Adrenal gland (tissue), 19 donors: ENCODE data around the gene BHLHE23. TPM values are rescaled to one million over a fixed set of nuclear protein-coding genes. Genes with fewer than 3 reads are reported as not detected.

Source experiments
- DNase-seq, 7 donors: peaks; one replicate each; pipeline ENCODE4 v3.0.0-alpha.2; 2019 to 2020
- H3K27ac ChIP-seq, 5 donors: fragments of 200-600 bp; sonication (generic) in 4 of 5; 1 replicate in 3 of 5; 2 replicates in 2 of 5; pipeline versions ENCODE4 v1.5.1 to v1.8.0; 2016 to 2020; ENCODE audit warnings: mild to moderate bottlenecking in 1 of 5
- H3K27me3 ChIP-seq: fragments of 200-600 bp; 2 replicates; pipeline ENCODE4 v1.8.0; 2021
- H3K36me3 ChIP-seq, 2 donors: fragments of 200-600 bp; replicated peaks in 1 of 2; 1 replicate in 1 of 2; 2 replicates in 1 of 2; pipeline versions ENCODE4 v1.5.1 to v1.8.0; 2018 to 2022
- H3K4me1 ChIP-seq, 2 donors: fragments of 200-600 bp; replicated peaks in 1 of 2; 1 replicate in 1 of 2; 2 replicates in 1 of 2; pipeline versions ENCODE4 v1.5.1 to v1.8.0; 2018 to 2021
- H3K4me3 ChIP-seq, 4 donors: fragments of 200-600 bp; sonication (generic) in 3 of 4; one replicate each; pipeline ENCODE4 v1.5.1; 2016 to 2018
- H3K9me3 ChIP-seq, 3 donors: fragments of 200-600 bp; sonication (generic) in 1 of 3; replicated peaks in 1 of 3; 1 replicate in 2 of 3; 2 replicates in 1 of 3; pipeline versions ENCODE4 v1.5.1 to v1.8.0; 2016 to 2021
- CTCF ChIP-seq, 6 experiments: fragments of 450-650 bp in 4 of 6; fragments of 200-600 bp in 2 of 6; sonication (generic) in 1 of 6; IDR thresholded peaks; 1 replicate in 5 of 6; 2 replicates in 1 of 6; pipeline versions ENCODE4 v1.5.1 to v1.8.0; 2016 to 2021; ENCODE audit warnings: antibody characterized with exemption in 6 of 6, mild to moderate bottlenecking in 2 of 6, moderate library complexity in 1 of 6
- POLR2A ChIP-seq, 2 donors: fragments of 450-650 bp; IDR thresholded peaks; one replicate each; pipeline ENCODE4 v1.6.1; 2017; ENCODE audit warnings: antibody characterized with exemption in 2 of 2, mild to moderate bottlenecking in 2 of 2, moderate library complexity in 1 of 2
- WGBS, 4 donors: extraction: QIAGEN DNeasy Blood & Tissue Kit in 2 of 4; methylation state at CpG; one replicate each; pipeline versions ENCODE4 v1.1.5 to v1.1.7; 2013 to 2017; 5-methylcytosine and 5-hydroxymethylcytosine counted together
- intact Hi-C, 2 donors: fragments of 100-400 bp; cut with DNase I; formaldehyde crosslinking; loops; one replicate each; pipeline versions ENCODE4 v1.14.1 to v1.15.0; 2022 to 2023
- long read RNA-seq, 10 donors: library from polyadenylated mRNA in 3 of 10; unstranded in 2 of 10; stranded (forward) in 1 of 10; transcript quantifications; one replicate each; pipeline ENCODE4 v2.0.0 and lab custom pipeline, GENCODE V29; 2021 to 2026
- polyA plus RNA-seq, 3 donors: library from polyadenylated mRNA; stranded (reverse); fragments of 200-250 nt in 2 of 3; fragments of 350-450 nt in 1 of 3; fragmentation: Illumina TruSeq in 1 of 3; extraction: RNeasy Lipid Tissue Mini Kit (QIAGEN cat#74804) in 1 of 3; gene quantifications; one replicate each; pipeline ENCODE4 v1.2.3, GENCODE V29; 2013 to 2014
- total RNA-seq, 9 donors: library from RNA; depleted of rRNA in 4 of 9; stranded (reverse); fragments of >200 nt in 4 of 9; fragments of 120-200 nt in 1 of 9; fragmentation: NEBNext Ultra II Directional in 1 of 9; extraction: Animal tissue kit (Norgen Biotek cat#: 25700) in 1 of 9; gene quantifications; one replicate each; pipeline versions ENCODE4 v1.1.0 to v1.2.4, GENCODE V29; 2013 to 2023
- donor health status: healthy with polysubstance abuse.
- donor health status: Bipolar disorder and iron deficiency.
- donor health status: DM: yes; HTN: yes; CAD: no.
- donor health status: DM: no; HTN: no; CAD: no.
- donor health status: DM: no; HTN: no; CAD: no.
- donor health status: DM: yes; HTN: yes; CAD: no.

BHLHE23 gene
- total RNA-seq (not detected), polyA plus RNA-seq (not detected)
- long read RNA-seq, donor 1, result 0 reads
- long read RNA-seq, donor 2, result 0 reads
- long read RNA-seq, donor 3, result 0 reads
- long read RNA-seq, donor 4, result 0 reads
- long read RNA-seq, donor 5, result 0 reads
- long read RNA-seq, donor 6, result 0 reads
- long read RNA-seq, donor 7, result 0 reads
- long read RNA-seq, donor 8, result 0 reads
- long read RNA-seq, donor 9, result 0 reads
- long read RNA-seq, donor 10, result 0 reads

DNA sequence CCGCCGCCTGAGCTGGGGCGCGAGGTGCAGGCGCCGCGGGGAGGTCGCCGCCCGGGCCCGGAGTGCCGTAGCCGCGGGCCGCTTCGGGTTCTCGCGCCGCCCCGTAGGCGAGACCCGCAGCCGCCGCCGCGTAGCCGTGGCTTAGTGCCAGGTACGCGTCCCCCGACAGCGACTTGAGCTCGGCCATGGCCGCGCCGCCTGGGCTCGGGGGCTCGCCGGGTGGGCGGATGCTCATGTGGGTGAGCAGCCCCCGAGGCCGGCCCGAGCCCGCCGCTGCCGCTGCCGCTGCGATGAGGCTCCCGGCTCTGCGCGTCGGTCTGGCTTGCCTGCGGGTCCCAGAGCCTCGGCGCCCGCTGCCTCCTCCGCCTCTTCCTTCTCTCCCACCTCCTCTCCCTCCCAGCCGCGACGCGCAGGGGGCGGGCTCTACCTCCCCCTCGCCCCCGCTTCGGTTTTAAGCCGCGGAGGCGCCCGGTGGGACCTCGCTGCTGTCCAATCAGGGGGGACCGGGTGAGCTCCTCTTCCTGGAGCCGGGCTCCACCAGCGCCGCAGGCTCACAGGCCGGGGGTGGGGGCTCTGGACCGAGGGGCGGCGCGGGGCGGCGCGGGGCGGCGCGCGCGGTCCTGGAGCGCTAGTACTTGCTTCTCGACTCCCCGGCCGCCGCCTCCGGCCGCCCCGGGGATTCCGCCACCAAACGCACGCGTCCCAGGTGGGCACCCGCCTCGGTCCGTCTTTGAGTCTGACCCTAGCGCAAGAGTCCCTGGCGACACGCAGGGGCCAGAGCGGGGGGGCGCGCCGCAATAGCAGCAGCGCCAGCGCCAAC is at the start of gene BHLHE23:
BHLHE23 (minus strand) TSS at position 425 of the 820 bp plus-strand sequence; CDS start at position 235, 190 bp downstream.
- Histone ChIP-seq H3K9me3 (no peaks in the 10 kb centered on the region), H3K4me1 (peaks cover 0 to 7% of the 10 kb centered on the region in 2 donors), H3K36me3 (no peaks in the 10 kb centered on the region), H3K4me3 (no peak within 1 kb of the TSS), H3K27ac (no peak within 1 kb of the TSS), H3K27me3 (peaks cover 94% of the 10 kb centered on the region)
- TF ChIP-seq POLR2A (IDR thresholded peaks at IDR 0.05), result no peak
- TF ChIP-seq CTCF (IDR thresholded peaks at IDR 0.05), result no peak
- WGBS, 4 donors, result 1 to 3% (median 1%) methylated on average over 7 to 110 of the region's 110 CpGs
- intact Hi-C loops, result loop anchor here (5.0 to 10.0 kb wide), 2 partner anchors 112 to 134 kb away; no protein-coding TSS in a partner anchor
- no peak for DNase-seq

DNA sequence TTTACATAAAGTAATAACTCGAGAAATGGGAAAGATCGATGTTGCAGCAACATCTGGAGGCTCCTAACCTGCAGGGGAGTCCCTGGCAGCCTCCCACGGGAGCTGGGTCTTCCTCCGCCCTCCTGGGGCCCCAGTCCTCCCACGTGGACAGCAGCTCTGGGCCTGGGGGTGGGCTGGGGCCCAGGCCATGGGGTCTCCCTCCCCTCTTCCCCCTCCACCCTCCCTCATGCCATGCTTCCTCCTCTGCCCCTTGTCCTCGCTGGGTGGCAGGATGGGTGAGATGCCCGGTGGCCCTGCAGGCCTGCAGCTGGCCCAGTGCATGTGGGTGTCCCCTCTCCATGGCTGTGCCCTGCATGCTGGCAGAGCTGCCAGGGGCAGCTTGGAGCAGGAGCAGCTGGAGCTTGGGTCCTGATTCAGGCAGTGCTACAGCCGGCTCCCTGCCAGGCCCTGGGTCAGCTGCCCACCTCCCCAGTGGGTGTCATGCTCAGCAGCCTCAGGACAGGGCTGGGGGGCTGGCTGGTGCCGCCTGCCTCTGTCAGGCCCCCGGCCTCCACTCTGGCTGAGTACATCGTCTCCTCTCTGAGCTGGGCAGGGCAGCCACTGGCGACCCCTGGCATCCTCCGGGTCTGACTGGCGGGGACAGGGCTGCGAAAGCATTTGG is 48.9 kb upstream of the BHLHE23 start:
- intact Hi-C loops, result loop anchor here (5.0 to 10.0 kb wide), 3 partner anchors 119 to 177 kb away; no protein-coding TSS in a partner anchor
- TF ChIP-seq POLR2A (IDR thresholded peaks at IDR 0.05) (no peak), CTCF (IDR thresholded peaks at IDR 0.05) (no peak)
- peaks cover 23% of the 10 kb centered on the region for H3K27me3 ChIP-seq
- H3K9me3 ChIP-seq, result no peaks in the 10 kb centered on the region
- WGBS, 4 donors, result 47 to 61% (median 55%) methylated on average over 3 to 15 of the region's 15 CpGs
- peak in 3 of 7 donors; percentile 4 to 44 (median 9) for DNase-seq
- no peaks in the 10 kb centered on the region for H3K4me1 ChIP-seq
- no peak overlapping the region for H3K4me3 ChIP-seq
- no peaks in the 10 kb centered on the region for H3K36me3 ChIP-seq
- no peak overlapping the region for H3K27ac ChIP-seq

DNA sequence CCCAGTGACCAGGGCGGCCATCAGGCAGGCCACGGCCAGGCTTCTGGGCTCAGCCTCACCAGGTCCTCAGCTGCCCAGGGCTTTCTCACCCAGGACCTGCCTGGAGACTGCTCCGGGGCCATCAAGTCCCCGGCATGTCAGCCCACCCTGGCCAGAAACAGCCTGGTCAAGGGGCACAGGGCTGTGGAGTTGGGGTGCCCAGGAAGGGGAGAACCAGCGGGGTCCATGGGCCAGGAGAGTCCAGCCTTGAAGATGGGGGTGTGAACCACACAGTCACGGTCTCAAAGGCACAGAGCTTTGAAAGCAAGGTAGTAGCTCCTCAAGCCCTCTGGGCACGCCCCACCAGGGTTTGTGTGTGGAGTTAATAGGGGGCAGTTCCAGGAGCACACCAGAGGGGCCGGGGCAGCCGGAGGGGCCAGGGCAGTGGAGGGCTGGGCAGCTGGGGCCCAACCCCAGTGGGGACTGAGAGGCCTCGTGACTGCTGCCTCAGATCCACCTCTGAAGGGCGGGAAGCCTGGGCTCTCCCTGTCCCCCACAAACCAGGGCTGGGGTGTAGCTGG is 48.0 kb upstream of the BHLHE23 start:
- TF ChIP-seq CTCF (IDR thresholded peaks at IDR 0.05) (no peak), POLR2A (IDR thresholded peaks at IDR 0.05) (no peak)
- 71 to 91% (median 84%) methylated on average over 6 to 11 of the region's 11 CpGs for WGBS, 4 donors
- Histone ChIP-seq H3K27me3 (peaks cover 21% of the 10 kb centered on the region), H3K36me3 (no peaks in the 10 kb centered on the region), H3K4me1 (no peaks in the 10 kb centered on the region), H3K27ac (no peak overlapping the region), H3K4me3 (no peak overlapping the region), H3K9me3 (no peaks in the 10 kb centered on the region)
- intact Hi-C loops, result loop anchor here (5.0 to 10.0 kb wide), 3 partner anchors 120 to 178 kb away; no protein-coding TSS in a partner anchor
- peak in 2 of 7 donors; percentile 3 to 6 for DNase-seq
